Measurements from ENCODE around the gene B4GALT5.
A peak's percentile ranks its signal among the peaks of the same experiment; 100 is the strongest.
"Not testable (repeated sequence)": the region's sequence is repeated elsewhere in the genome, so short reads cannot be mapped to it uniquely, and the experiment has no call there.

B4GALT5 gene, protein sequence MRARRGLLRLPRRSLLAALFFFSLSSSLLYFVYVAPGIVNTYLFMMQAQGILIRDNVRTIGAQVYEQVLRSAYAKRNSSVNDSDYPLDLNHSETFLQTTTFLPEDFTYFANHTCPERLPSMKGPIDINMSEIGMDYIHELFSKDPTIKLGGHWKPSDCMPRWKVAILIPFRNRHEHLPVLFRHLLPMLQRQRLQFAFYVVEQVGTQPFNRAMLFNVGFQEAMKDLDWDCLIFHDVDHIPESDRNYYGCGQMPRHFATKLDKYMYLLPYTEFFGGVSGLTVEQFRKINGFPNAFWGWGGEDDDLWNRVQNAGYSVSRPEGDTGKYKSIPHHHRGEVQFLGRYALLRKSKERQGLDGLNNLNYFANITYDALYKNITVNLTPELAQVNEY

DNA sequence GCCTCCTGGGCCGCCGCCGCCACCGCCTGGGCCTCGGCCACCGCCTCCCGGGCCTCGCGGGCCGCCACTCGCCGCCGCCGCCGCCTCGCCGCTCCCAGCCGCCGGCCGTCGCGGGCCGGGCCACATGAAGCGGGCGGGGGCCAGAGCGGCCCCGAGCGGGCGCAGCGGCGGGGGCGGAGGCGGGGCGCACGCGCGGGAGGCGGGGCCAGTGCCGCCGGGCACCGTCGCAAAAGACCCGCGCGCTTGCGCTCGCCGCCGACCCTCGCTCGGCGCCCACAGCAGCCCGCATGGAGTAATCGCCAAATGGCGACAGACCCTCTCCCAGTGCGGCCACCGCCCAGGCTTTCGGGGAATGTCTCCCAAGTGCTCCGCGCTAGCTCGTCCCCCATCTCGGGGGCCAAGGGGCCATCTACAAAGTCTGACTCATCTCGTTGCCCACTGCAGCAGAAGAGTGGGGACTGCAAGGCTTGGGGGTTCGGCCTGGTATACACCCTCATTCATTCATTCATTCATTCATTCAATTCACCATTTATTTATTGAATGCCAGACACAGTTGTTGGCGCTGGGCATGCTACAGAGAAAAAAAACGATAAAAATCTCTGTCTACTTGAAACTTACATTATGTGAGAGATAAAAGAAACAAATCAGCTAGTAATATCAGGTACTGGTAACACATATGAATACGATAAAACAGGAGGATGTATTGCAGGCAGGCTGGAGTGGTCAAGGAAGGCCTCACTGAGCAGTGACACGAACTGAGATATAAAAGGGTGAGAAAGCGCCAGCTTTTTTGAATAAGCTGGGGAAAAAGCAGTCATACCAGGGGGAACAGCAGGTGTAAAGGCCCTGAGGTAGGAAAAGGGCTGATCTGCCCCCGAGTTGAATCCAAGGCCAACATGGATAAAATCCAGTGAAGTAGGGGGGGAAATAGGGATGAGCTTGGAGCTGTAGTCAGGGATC is at the start of gene B4GALT5:
Gene B4GALT5, minus strand, starts transcription at position 126 of the 960 bp plus-strand sequence. CDS start 188 bp downstream, outside the sequence.
- DNase-seq (ENCODE audit: low spot score) = peak; percentile 84

DNA sequence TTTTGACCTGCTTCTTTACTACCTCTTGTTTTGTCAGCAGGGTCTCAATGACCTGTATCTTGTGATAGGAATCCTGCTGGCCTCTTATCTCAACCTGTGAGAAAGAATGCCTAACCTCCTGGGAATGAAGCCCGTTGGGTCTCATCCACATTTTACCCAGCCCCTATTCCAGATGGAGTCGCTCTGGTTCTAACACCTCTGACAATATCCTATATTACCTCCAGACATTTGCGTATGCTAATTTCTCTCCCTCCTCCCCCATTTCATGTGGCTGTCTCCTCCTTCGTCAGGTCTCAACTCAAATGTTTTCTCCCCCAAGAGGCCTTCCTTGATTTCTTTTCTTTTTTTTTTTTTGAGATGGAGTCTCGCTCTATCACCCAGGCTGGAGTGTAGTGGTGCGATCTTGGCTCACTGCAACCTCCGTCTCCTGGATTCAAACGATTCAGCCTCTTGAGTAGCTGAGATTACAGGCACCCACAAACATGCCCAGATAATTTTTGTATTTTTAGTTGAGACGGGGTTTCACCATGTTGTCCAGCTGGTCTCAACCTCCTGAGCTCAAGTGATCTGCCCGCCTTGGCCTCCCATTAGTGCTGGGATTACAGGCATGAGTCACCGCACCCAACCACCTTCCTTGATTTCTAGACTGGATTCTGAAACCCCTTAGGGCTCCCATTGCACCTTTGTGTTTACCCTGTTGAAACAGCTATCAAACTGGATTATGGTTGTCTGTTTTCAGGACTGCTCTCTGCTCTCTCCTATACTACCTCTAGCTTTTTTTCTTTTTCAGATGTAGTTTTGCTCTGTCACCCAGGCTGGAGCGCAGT is 49.5 kb upstream of the B4GALT5 start:
- no peak for DNase-seq (ENCODE audit: low spot score)

DNA sequence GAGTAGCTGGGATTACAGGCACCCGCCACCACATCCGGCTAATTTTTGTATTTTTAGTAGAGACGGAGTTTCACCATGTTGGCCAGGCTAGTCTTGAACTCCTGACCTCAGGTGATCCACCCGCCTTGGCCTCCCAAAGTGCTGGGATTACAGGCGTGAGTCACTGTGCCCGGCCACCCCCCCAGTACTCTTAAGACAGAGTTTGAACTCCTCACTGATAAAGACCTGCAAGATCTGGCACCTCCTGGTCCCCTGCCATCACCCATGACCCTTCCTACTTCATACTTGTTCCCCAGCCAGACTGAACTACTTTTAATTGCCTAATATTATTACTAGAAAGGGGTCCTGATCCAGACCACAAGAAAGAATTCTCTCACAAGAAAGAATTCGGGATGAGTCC is 48.2 kb upstream of the B4GALT5 start:
- not testable (repeated sequence) for DNase-seq (ENCODE audit: low spot score)

DNA sequence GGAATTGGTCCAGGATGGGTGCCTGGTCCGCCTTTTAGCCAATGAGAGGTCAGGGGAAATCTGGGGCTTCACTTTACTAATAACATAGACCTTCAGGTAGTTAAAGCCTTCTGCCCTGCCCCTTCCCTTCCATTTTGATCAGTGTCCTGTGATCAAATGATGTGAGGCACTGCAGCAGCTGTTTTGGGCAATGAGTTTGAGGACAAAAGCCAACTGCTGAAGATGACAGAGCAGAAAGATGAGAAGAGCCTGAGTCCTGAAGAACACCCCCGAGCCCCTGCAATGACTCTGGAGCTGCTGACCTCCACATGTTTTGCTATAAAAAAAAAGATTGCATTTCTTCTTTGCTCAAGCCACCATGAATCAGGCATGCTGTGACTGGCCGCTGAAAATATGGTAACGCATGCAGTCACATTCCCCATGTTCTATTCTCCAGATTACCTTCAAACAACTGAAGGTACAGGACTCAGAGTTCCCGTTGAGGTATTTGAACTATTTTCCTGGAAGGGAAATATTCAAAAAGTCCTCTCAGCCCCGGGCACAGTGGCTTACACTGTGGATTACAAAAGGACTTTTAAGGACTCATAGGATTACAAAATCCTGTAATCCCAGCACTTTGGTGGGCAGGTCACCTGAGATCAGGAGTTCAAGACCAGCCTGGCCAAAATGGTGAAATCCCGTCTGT is 45.7 kb upstream of the B4GALT5 start:
- DNase-seq (ENCODE audit: low spot score) = no peak

DNA sequence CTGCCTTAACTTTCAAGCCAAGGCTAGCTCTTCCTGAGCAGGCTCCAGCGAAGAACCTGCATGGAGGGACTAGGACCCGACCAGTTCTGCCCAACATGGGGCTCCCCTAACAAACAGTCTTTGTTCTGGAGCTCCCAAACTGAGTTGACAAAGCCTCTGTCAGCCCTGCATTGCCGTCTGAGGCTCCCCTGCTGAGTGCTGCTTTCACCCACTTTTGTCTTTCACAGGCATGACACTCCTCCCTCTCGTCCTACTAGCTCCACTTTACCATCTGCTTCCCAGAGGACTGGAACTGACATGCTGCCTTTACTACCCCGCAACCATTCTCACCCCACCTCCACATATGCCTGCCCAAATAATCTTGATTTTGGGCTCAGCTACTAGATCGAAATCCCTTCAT is 45.1 kb upstream of the B4GALT5 start:
- DNase-seq (ENCODE audit: low spot score) = no peak

DNA sequence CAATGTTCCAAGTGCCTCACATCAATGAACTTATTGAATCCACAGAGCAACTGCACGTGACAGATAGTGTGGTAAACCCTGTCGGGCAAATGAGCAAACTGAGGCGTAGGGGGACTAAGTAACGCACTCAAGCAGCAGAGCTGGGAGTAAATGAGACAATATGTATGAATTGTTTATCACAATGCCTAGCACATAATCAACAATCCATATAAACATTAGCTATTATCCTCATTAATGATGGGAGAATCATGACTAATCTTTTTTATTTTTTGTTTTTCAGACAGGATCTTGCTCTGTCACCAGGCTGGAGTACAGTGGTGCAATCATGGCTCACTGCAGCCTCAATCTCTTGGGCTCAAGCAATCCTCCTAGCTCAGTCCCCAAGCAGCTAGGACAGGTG is 43.9 kb upstream of the B4GALT5 start:
- no peak for DNase-seq (ENCODE audit: low spot score)

DNA sequence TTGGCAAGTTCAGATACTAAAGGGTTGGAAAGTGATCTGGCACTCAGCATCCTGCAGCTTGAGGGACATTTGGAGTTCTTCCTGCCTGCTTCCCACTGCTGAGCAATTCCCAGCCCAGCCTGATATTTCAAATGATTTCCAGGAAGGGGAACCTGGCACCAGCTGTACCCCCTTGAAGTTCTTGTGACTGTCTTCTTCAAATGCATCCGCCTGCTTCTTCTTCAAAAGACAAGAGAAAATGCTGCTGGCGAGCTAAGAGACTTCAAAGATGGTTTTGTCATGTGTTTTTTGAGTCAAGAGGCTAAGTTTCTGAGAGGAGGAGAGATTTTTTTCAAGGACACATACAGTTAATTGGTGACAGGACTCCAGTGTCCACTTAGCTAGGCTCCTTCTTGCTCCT is 42.6 kb upstream of the B4GALT5 start:
- DNase-seq (ENCODE audit: low spot score) = no peak

DNA sequence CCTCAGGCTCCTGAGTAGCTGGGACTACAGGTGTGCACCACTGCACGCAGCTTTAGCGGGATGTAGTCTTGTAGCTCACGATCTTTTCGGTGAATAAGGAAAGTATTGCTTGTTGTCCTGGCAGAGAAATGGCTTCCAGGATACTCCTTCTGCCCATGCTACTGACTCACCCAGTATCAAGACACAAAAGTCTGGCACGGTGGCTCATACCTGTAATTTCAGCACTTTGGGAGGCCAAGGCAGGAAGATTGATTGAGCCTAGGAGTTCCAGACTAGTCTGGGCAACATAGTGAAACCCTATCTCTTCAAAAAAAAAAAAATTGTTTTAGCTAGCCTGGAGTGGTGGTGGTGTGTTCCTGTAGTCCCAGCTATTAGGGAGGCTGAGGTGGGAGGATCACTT is 40.9 kb upstream of the B4GALT5 start:
- no peak for DNase-seq (ENCODE audit: low spot score)

DNA sequence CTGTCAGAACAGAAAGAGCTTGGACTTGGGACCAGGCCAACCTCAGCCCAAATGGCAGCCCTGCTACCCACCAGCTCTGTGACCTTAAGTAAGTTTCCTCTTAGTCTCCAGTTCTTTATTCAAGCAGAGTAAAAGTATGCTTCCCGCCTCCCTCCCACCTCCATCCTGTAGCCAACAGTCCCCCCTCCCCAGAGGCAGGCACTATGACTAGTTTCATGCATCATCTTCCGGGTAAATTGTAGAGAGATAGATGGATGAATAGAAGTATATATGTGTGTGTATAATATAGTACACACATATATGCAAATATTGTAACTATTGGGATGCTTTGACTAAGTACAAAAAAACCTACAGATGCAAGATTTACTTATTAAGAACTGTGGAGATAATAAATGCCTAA is 39.5 kb upstream of the B4GALT5 start:
- no peak for DNase-seq (ENCODE audit: low spot score)

DNA sequence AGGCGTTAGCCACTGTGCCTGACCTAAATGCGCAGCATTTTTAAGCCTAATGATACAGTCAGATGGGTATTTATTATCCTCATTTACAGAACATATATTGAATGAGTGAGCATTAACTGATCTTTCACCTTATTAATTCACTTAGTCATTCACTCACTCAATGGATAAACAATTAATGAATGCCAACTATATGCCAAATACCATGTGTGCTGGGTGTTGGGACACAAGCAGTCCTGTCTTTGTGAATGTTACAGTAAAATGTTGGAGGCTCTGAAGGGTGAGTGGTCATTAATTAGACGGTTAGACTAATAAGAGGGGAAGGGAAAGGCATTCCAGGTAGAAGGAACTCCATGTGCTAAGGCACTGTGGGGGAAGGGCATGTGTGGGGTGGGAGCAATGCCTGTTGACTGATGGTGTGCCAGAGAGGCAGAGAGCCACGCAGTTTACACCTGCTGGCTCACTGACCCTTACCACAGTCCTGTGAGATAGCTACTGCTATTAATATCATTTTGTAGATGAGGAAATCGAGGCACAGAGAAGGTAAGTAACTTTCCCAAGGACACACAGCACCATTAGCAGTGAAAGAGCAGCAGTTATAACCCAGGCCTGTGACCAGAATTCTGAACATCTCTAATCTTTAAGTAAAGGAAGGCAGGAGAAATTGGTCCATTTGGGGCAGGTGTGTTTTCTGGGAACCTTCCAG is 38.7 kb upstream of the B4GALT5 start:
- no peak for DNase-seq (ENCODE audit: low spot score)

DNA sequence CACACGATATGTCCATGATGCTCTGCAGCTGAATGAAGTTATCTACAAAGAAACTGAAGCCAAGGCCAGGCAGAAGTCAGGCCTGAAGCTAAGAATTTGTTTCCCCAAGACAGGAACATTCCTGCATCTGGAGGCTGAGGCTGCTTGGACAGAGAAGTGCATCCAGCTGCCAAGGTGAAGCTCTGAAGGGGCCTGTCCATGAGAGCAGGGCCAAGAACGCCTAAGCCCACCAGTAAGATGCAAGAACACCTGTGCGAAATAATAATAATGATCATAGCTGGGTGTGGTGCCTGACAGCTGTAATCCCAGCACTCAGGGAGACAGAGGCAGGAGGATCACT is 37.7 kb upstream of the B4GALT5 start:
- DNase-seq (ENCODE audit: low spot score) = no peak

DNA sequence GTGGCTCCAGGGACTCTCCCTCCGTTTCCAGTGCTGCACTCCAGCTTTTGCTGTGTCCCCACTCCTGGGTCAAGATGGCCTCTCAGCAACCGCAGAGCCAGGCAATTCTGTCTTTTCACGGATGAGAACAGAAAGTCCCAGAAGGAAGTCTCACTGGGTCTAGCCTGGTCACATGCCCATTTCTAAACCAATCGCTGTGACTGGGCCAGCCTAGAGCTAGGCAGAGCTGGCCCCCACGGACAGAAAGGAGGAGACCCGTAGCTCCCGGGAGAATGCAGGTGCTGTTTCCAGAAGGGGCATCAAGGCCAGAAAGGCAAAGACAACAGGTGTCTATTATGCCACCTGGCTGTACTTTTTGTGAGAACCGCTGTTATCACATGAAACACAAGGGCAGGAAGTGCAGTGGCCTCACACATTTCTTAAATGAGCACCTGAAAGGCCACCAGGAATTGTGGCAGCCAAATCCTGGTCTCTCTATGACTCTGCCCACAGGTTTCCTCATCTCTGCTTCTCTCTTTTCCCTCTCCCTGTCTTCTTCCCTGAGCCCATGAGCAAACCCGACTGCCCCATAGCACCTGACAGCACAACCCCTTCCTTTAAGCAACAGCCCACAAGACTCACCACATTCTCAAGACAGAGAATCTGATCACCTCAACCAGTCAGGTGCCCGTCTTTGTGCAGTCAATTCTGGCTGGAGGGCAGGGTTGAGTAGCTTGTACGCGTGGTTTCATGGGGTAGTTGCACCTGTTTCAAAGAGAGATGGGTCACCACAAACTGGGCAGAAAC is 37.1 kb upstream of the B4GALT5 start:
- peak; percentile 15 for DNase-seq (ENCODE audit: low spot score)

DNA sequence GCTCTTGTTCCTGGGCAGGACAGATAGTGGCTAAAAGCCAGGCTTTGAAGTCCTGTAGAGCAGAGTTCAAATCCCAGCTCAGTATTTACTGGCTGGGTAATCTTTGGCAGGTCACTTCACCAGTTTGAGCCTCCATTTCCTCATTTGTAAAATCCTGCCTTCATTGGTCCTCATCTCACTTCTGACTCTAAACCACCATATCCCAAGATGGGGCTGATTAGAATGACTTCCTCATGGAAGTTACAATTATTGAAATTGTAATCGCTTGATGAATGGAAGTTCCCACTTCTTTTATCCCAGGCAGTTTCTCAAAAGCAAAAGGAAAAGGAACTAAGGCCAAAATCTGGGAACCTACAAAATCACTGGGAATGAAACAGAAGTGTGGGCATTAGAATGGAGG is 35.9 kb upstream of the B4GALT5 start:
- no peak for DNase-seq (ENCODE audit: low spot score)

DNA sequence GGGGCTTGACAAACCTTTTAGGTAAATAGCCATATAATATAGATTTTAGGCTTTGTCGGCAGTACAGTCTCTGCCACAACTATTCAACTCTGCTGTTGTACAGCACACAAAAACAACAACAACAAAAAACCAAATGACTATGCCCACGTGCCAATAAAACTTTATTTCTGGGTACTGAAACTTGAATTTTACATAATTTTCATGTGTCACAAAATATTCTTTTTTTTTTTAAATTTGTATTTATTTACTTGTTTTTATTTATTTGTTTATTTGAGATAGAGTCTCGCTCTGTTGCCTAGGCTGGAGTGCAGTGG is 34.8 kb upstream of the B4GALT5 start:
- no peak for DNase-seq (ENCODE audit: low spot score)

DNA sequence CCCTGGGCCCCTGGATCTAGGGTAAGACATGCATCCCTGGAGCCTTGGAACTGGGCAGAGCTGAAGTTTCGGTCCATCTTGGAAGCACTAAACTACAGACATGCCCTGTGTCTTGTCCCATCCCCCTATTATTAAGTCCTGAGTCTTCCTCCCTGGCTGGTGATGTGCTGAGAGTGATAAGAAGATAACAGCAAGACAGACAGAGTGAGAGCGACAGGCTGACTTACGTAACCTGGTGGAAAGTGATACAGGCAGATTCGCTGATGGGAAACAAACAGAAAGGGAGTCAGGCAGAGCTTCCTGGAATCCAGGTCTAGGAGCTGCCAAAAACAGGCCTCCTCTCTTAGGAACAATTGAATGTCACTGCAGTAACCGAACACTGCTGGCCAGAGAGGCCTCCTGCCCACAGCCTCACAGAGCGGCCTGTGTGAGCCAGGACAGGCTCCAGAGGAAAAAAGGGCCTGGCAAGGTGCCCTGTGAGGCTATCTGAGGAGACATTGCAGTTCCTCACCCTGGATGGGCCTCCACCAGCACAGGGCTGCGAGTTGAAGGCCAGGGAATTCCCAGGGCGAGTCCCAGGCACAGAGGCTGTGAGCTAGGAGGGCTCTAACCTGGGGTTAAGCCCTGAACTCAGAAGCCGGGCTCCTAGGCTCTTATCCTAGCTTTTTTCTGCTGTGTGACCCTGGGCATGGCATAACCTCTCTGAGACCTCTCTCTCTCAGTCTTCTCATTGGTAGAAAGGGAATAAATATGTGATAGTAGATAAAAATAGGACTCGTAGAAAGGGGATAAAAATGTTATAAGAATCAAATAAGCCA is 34.2 kb upstream of the B4GALT5 start:
- no peak for DNase-seq (ENCODE audit: low spot score)

DNA sequence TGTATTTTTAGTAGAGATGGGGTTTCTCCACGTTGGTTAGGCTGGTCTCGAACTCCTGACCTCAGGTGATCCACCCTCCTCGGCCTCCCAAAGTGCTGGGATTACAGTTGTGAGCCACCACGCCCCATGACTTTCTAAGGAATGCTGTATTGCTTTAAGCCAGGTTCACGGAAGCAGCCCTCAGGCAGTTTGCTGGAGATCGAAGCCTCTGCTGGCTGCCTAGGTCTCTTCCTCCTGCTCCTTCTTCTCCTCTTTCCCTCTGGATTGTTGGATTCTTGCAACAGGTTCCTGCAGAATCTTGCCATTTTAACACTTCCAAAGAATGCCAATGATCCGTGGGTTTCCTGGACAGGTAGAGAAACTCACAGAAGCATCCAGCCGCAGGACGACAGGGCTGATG is 29.3 kb upstream of the B4GALT5 start:
- DNase-seq (ENCODE audit: low spot score) = no peak

DNA sequence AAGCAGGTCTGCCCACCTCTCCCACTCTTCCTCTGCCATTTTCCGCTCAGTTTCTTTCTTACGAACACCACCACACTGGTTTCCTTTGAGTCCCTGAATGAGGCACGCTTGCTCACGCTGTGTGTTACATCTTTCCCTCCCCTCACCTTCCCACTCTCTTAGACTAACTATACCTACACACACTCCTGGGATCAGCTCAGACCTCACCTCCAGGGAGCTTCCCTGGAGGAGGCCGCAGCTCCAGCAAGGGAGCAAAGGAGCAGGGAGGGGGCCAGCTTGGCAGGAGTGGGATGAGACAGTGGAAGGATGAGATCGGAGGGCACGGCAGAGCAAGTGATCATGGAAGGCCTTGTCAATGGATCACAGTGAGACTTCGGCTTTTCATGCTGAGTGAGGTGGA is 28.3 kb upstream of the B4GALT5 start:
- no peak for DNase-seq (ENCODE audit: low spot score)

DNA sequence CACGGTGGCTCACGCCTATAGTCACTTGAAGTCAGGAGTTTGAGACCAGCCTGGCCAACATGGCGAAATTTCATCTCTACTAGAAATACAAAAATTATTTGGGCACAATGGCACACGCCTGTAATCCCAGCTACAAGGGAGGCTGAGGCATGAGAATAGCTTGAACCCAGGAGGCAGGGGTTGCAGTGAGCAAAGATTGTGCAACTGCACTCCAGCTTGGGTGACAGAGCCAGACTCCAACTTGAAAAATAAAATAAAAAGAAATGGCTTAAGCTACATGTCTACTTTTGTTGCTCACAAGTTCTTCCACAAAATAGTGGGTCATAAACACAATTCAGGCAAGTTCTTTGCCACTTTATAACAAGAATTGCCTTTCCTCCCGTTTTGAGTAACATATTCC is 27.1 kb upstream of the B4GALT5 start:
- DNase-seq (ENCODE audit: low spot score) = no peak

DNA sequence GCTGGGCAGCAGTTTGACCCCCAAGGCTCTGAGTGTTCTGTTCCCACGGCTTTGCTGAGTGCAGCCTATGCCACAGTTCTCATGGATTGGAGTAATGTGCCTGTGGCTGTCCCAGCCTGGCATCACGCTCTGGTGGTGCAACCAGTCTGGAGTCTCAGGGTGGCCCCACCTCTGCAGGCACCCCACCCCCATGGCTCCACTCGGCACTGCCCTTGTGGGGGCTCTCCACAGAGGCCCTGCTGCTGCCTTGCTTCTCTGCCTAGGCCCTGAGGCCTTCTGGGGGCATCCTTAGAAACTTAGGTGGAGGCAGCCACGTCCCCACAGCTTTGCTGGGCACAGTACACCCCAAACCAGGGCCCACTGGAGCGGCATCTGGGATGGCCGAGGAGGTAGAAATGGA is 25.4 kb upstream of the B4GALT5 start:
- DNase-seq (ENCODE audit: low spot score) = no peak

DNA sequence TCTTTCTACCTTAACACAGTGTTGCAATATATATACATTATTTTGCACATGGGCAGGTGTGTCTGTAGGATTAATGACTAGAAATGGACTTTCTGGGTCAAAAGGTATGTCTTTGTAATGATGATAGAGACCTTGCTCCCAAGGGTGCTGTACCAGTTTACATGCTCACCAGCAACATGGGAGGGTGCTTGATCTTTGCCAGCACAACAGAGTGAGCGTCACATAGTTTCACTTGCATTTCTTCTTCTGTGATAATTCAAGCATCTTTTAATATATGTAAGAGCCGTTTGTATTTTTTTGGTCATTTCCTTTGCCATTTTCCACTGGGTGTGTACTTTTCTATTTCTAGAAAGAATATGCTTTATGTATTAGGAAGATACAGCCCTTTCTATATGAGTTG is 23.6 kb upstream of the B4GALT5 start:
- no peak for DNase-seq (ENCODE audit: low spot score)

All from NAMALWA (cell line).